ENCODE data around the gene DRC7. TPM values are rescaled to one million over a fixed set of nuclear protein-coding genes. Genes with fewer than 3 reads are reported as not detected.

DRC7 gene
- total RNA-seq, 1 donor from 2014 or later = 0.50 TPM

DNA sequence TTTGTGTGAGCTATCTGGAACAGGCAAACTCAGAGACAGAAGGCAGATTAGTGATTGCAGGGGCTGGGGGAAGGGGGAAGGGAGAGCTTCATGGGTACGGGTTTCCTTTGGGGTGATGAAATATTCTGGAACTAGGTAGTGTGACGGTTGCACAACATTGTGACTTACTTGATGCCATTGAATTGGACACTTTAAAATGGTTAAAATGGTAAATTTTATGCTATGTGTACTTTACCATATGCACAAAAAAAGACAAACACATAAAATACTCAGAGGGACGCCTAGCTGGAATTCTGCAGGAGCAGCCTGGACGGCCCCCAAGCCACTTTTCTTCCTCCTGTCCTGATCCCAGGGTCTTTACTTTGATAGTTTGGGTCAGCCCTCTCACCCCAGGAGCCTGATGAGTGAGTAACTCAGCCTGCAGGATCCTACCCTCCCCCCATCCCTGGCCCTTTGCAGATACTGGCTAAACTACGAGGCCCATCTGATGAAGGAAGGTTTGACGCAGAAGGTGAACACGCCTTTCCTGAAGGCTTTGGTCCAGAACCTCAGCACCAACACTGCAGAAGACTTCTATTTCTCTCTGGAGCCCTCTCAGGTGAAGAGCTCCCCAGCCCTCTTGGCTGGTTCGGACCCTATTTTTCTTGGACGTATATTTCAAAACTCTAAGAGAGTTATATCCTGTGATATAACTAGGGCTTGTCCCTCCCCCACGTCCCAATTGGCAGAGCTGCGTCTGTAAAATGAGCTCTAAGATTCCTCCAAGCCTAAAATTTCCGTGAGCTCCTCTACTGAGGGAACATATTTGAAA is 18.7 kb upstream of the DRC7 start:
- DNase-seq (ENCODE audit: low spot score) (no peak), ATAC-seq (peak; percentile 54)

DNA sequence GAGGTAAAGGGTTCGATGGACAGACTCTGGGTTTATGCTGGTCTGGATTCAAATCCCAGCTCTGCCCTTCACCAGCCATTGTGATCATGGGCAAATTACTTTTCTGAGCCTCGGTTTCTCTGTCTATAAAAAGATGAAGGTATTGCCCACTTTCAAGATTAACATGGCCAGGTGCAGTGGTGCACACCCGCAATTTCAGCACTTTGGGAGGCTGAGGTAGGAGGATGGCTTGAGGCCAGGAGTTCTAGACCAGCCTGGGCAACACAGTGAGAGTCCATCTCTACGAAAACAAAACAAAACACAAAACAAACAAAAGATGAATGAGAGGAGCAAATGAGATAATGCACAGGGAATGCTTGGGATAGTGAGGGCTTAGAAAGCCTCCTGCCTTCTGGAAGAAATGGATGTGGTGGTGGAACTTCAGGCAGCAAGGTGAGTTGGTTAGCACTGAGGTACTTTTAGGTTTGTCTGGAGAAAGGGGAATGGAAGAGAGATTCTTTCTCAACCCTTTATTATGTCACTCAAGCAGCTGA is 18.0 kb upstream of the DRC7 start:
- no peak for DNase-seq (ENCODE audit: low spot score)
- no peak for ATAC-seq

DNA sequence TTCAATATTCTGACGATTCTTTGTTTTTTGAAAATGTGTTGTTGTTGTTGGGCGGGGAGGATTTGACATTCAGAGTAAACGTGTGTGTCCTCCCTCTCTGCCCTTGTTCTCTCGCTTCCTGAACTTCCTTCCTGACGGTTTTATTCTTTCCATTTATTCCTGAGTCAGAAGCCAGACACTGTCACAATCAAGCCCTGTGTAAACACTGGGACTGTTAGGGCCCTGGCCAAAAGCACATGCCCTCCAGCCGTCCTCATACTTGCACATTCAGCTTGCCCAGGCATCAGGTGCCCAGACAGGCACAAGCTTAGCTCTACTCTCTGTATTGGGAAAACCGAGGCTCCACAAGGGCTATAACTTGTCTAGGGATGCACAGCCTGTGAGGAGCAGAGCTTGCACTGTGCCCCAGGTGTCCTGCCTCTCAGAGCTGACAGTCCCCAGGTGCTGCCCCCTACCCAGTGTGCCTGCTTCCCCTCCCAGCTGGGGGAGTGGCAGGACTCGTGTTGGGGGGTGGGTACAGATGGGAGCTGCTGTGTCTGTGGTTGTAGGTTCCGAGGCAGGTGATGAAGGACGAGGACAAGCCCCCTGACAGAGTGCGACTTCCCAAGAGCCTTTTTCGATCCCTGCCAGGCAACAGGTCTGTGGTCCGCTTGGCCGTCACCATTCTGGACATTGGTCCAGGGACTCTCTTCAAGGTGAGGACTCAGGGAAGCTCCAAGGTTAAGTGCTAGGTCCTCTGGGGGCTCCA is 16.8 kb upstream of the DRC7 start:
- DNase-seq (ENCODE audit: low spot score) (peak; percentile 88), ATAC-seq (peak; percentile 94)

DNA sequence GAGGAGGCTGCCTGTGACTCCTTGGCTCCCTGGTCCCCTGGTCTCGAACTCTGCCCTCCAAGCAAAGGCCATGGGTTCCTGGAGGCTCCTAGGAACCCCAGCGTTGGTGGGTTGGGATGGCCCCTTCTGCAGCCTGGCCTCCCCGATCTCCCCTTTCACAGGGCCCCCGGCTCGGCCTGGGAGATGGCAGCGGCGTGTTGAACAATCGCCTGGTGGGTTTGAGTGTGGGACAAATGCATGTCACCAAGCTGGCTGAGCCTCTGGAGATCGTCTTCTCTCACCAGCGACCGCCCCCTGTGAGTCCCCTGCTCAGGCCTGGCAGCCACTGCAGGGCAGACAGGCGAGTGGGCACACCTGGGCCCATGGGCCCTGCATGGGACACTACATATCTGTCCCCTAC is 15.6 kb upstream of the DRC7 start:
- no peak for ATAC-seq
- no peak for DNase-seq (ENCODE audit: low spot score)

DNA sequence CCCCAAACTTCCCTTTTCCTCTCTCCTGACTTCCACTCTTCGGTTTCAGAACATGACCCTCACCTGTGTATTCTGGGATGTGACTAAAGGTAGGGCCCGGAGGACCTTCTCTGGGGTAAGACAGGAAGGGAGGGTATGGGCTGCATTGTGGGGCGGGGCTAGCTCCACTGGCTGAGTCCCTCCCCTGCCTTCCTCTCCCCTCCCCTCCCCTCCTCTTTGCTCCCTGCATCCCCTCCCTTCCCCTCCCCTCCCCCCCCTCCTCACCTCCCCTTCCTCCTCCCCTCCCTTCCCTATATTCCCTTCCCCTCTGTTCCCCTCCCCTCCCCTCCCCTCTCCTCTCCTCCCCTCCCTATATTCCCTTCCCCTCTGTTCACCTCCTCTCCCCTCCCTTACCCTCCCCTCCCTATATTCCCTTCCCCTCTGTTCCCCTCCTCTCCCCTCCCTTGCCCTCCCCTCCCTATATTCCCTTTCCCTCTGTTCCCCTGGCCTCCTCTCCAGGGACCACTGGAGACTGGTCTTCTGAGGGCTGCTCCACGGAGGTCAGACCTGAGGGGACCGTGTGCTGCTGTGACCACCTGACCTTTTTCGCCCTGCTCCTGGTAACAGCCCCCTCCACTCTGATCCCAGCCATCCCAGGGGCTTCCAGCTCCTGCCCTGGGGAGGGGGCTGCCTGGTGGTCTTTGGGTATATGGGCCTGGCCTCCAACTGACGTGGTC is 14.7 kb upstream of the DRC7 start:
- ATAC-seq (no peak), DNase-seq (ENCODE audit: low spot score) (no peak)

DNA sequence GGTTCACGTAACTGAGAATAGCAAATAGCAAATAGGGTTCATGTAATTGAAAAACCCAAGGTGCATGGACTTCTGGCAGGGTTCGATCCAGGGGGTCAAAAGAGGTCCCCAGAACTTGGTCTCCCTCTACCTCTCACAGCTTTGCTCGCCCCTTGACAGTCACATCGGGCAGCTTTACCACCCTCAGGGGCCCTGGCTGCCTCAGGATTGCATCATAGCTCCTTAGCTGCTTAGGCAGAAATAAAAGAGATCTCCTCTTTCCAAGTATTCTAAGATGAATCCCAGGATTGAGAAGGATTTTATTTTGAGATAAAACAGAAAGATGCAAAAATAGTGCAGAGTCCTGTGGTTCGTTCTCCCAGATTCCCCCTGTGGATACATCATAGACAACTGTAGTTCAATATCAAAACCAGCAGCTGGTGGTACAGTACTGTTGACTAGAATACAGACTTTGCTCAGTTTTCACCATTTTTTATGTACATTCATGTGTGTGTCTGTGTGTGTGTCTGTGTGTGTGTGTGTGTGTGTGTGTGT is 13.7 kb upstream of the DRC7 start:
- DNase-seq (ENCODE audit: low spot score) (no peak), ATAC-seq (no peak)

DNA sequence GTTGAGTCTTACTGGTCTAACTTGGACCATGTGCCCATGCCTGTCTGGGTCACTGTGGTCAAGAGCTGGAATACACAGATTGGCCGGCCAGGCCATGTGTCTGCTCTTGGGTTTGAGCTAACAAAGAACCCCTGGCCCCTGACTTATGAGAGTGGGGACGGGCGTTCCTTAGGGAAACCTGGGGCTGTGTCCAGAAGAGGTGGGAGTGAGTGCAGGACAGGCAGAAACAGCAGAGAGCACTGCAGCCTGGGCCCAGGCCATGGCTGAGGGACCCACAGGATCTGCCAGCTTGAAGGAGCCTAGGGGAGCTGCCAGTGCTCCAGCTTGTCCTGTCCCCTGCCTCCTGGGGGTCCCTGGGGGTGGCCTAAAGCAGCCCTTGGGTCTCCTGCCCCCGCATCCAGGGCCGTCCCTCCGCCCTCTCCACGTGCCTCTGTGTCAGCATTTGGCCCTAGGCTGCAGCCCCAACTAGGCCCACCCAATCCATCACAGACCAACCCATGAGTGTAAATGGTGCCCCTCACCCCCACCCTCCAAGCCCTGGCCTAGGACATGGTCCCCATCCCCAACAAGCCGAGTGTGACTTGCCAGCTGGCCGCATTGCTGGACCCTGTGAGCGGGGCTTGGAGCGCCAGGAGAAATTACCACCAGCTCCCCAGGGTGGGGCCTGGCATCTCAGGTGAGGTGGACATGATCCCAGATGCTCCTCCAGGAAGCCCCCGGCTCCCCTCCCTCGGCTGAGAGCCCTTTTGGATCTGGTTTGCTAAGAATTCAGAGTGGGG is 12.5 kb upstream of the DRC7 start:
- no peak for ATAC-seq
- DNase-seq (ENCODE audit: low spot score) = no peak

DNA sequence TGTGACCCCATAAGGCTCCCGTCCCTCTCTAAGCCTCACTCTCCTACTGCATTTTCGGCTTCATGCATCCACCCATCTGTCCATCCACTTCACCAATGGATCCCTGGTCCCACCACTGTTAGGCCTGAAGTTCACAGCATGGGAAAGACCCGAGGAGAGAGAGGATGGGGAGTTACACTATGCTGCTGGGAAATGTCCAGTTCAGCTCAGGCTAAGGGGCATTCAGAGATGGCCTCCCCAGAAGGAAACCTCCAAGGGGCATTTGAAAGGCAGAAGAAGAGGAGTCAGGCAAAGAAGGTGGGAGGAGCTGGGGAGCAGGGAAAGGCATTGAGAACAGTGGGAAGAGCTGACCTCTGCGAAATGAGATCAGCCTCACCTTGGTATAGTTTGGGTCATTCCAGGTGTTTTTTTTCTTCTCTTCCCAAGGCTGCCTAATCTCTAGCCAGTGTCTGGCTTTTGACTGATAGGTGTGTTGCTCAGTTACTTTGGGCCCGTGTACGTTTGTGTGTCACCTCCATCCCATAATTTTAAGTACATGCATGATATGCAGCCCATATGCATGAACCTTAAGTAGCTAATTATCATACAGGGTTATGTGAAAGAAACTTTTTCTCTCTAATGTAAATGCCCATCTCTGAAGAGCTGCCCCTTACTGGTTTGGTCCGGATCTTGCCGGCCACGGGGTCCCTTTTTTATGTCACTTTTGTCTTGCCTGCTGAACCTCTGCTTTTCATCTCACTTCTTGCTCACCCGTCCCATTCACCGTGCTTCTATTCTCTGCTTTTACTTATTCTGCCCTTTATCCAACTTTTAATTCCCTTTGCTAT is 11.6 kb upstream of the DRC7 start:
- DNase-seq (ENCODE audit: low spot score) (no peak), ATAC-seq (no peak)

DNA sequence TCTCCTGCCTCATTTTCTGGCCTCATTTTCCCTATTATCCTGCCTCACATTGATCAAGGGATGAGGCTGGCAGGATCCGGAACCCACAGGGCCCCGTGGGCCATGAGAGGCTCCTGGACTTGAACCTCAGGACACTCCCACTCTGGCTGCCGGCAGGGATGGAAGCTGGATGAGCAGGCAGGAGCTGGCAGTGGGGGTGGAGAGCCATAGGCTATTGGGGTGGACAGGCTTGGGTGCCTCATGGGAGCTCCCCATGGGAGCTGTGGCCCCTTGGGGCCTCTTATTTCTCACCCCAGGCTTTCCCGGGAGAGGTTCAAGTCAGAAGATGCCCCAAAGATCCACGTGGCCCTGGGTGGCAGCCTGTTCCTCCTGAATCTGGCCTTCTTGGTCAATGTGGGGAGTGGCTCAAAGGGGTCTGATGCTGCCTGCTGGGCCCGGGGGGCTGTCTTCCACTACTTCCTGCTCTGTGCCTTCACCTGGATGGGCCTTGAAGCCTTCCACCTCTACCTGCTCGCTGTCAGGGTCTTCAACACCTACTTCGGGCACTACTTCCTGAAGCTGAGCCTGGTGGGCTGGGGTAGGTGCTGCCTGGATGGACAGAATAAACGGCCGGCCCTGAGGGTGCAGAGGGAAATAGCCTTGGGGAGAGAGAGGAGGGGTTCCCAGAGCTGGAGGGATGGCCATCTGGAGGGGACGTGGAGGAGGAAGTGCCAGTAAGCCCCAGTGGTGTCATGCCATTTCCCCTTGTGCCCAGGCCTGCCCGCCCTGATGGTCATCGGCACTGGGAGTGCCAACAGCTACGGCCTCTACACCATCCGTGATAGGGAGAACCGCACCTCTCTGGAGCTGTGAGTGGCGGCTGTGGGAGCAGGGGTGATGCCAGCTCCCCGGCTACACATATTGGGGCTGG is 10.7 kb upstream of the DRC7 start:
- DNase-seq (ENCODE audit: low spot score) (no peak), ATAC-seq (no peak)

DNA sequence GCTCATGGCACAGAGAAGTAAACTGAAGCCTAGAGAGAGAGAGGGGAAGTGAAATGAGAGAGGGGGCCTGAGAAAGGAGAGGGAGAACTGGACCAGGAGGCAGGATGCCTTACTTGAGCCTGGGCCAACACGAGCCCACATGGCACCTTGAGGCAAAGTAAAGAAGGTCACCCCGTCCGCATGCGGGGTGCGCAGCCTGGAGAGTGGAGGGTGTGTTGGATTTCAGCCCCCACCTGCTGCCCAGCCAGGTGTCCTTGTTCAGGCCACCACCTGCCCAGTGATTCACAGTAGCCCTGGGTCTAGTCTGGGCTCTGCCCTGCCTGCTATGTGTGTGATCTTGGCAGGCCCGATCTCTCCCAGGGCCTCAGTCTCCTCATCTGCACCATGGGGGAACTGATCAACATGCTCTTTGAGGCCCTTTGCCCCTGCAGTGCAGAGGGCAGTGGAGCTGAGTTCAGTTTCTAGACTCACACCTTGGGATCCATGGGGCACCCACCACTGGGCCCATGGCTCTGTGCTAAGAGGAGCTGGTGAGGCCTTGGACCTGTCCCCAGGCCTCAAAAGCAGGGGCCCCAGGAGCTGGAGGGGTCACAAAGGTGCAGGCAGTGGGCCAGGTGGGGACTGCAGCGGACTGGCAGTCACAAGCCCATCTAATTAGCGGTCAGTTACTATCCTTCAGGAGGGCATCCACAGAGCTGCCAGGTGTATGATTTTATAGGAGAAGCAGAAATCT is 9.8 kb upstream of the DRC7 start:
- no peak for ATAC-seq
- DNase-seq (ENCODE audit: low spot score) = no peak

DNA sequence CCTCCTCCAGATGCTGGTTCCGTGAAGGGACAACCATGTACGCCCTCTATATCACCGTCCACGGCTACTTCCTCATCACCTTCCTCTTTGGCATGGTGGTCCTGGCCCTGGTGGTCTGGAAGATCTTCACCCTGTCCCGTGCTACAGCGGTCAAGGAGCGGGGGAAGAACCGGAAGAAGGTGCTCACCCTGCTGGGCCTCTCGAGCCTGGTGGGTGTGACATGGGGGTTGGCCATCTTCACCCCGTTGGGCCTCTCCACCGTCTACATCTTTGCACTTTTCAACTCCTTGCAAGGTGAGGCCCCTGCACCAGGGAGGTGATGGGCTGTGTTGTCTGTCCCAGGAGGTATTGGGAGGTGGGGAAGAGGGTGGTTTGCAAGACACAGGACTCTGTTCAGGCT is 9.0 kb upstream of the DRC7 start:
- ATAC-seq (no peak), DNase-seq (ENCODE audit: low spot score) (no peak)

DNA sequence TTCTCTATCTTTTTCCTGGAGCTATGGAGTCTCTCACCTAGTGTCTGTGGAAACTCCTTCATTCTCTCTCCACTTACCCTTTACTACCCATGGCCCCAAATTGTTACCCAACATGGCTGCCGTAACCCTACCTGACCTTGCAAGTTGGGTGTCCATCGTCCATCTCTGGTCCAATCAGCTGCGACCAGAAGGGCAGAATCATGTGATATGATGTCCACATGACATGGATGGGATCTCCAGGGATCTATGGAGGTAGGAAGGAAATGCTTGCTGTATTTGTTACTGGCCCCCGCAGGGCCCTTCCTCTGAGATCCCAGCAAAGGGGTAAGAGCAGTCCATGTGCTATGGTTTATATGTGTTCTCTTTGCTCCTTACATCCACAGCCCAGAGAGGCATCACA is 8.0 kb upstream of the DRC7 start:
- ATAC-seq = no peak
- no peak for DNase-seq (ENCODE audit: low spot score)

DNA sequence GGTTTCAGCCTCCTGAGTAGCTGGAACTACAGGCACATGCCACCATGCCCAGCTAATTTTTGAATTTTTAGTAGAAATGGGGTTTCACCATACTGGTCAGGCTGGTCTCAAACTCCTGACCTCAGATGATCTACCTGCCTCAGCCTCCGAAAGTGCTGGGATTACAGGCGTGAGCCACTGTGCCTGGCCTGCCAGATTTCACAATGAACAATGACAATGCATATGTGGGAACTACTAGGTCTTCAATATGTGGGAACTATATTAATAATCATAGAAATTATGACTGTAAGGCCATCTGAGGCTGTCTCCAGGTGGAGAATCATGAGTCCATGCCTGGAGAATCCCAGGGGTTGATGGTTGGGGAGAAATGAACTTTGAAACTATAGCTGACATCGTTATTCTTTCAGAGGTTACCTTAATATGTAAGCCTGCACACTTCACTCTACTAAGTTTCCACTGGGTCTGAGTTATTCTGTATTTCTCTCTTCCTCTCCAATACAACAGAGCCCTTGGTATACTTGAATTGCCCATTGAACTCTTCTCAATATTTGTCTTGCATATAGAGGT is 7.2 kb upstream of the DRC7 start:
- DNase-seq (ENCODE audit: low spot score) = no peak

DNA sequence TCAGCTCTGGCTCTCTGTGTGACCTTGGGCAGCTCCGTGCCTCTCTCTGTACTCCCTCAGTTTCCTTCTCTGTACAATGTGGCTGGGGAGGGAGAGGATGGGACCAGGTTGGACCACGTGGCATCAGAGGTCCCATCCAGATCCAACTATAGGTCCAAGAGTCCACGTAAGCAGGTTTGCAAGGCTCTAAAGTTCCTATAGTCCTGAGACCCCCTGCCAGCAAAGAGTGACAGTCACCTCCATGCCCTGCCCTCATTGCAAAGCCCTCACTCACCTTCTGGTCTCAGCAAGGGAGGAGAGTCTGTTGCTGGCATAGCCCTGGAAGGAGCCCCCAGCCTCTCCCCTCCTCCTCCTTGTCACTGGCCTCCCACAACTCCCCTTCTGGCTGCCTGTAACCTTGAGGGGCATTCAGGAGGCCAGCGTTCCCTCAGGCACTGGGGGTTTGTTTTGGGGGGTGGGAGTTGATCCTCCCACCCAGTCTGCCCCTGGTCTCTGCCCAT is 6.1 kb upstream of the DRC7 start:
- no peak for DNase-seq (ENCODE audit: low spot score)

More for the DNA sequence above, 7.2 kb upstream of the DRC7 start:
- peak; percentile 24 for ATAC-seq

DNA sequence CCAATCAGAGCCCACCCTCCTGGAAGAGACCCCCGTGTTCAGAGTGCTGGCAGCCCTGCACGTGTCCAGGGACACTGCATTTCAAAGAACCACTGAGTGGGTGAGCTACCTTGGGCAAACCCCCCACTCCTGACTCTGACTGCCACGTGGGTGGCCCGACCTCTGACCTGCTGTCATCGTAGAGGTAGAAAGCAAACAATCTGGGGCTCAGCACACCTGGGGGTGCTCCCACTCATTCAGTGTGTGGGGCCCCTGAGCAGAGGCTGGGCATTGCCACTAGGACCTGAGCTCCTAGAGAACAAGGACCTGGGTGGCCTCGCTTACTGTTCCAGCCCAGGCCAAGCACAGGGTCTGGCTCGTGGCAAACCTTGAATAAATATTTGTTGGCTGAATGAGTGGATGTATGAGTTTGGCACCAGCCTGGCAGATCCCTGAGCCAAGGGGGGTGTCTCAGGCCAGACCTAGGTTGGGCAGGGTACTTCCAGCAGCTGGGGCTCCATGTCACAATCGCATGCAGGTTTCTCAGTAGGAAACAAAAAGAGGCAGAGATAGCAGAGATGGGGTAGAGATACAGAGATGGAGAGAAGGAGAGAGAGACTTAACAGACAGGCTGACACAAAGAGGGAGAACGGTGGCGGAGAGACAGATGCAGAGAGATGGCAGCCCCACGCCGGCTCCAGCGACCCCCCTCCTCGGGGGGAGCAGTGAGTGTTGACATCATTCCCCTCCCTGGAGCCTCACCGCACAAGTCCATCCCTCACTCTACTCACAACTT is 5.4 kb upstream of the DRC7 start:
- peak; percentile 90 for ATAC-seq
- DNase-seq (ENCODE audit: low spot score) = peak; percentile 81

More for the DNA sequence above, 6.1 kb upstream of the DRC7 start:
- no peak for ATAC-seq

DNA sequence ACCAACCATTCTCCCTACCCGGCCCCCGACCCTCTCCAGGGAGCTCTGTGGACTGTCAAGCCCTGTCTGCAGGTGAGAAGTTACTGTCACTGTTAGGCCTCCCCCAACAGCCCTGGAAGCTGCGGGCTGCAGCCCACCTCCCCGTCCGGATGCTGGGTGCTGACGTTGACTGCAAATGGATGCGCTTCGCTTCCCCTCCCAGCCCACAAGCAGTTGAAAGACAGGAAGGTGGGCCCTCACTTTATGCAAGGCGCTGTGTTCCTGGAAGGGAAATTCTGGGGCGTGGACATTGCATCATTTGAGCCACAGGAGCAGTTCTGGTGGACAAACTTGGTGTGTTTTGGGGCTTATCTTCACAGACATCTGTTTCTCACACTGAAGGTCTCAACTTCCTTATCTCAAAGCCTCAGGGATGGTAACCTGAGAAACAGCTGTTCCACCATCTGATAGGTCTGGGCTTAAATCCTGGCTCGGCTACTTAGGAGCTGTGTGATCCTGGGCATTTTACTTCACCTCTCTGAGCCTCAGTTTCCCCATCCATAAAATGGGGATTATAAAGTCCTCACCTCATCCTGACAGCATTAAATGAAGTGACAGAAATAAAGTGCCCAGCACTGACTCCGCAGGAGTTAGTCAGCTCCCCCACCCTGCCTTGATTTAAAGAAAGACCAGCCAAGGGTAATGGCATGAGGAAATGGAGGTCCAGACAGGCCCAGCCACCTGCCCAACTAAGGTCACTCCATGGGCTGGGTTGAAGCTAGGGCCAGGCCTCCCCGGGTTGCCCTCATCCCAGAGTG is 4.6 kb upstream of the DRC7 start:
- no peak for ATAC-seq
- no peak for DNase-seq (ENCODE audit: low spot score)
